Mucosa of rectum (tissue), 2 donors: ENCODE data around the gene TRPC4.

Experiments
- H3K27ac ChIP-seq, 2 donors: one replicate each; pipeline ENCODE4 v1.7.0; 2013; ENCODE audit warnings: inconsistent platforms in 2 of 2, low read depth in 2 of 2, low read length in 2 of 2
- H3K27me3 ChIP-seq, 2 donors: one replicate each; pipeline ENCODE4 v1.7.0; 2013; ENCODE audit warnings: low read length in 2 of 2; ENCODE audit not compliant: control insufficient read depth in 2 of 2, insufficient read depth in 2 of 2
- H3K36me3 ChIP-seq, 2 donors: one replicate each; pipeline ENCODE4 v1.7.0; 2013; ENCODE audit warnings: low read length in 2 of 2; ENCODE audit not compliant: control insufficient read depth in 2 of 2, insufficient read depth in 2 of 2
- H3K4me1 ChIP-seq, 2 donors: one replicate each; pipeline ENCODE4 v1.7.0; 2013; ENCODE audit warnings: low read length in 2 of 2, mild to moderate bottlenecking in 1 of 2; ENCODE audit not compliant: control insufficient read depth in 2 of 2, insufficient read depth in 2 of 2
- H3K4me3 ChIP-seq, 2 donors: one replicate each; pipeline ENCODE4 v1.7.0; 2013; ENCODE audit warnings: low read length in 2 of 2
- H3K9ac ChIP-seq, 2 donors: one replicate each; pipeline ENCODE4 v1.7.0; 2013; ENCODE audit warnings: low read length in 2 of 2, low read depth in 1 of 2, mild to moderate bottlenecking in 1 of 2
- H3K9me3 ChIP-seq, 2 donors: one replicate each; pipeline ENCODE4 v1.7.0; 2013; ENCODE audit warnings: low read length in 2 of 2; ENCODE audit not compliant: control insufficient read depth in 2 of 2
- donor health status: healthy.
- donor health status: Normal muscosa, but diverticular disease.

Gene TRPC4

DNA sequence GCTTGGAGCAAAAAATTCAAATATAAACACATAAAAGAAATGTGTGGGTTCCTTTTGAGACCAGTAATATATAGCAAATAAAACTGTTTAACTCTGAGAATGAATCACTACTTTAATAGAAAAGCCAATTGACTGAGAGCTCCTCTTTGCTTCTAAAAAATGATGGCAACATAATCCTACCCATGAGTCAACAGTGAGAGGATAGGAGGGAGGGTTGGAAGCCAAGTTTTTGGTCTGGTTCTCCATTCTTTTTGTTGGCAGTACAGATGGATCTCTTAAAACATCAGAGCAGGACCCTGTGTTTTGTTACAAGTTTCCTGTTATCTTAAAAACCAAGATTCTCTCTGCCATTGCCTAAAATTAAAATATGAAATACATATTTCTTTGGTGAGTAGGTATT lies 221.0 kb downstream of the TRPC4 start:
- no peaks in the 10 kb centered on the region for H3K27me3 ChIP-seq
- H3K4me3 ChIP-seq, result no peak overlapping the region
- H3K9me3 ChIP-seq, result no peaks in the 10 kb centered on the region
- no peaks in the 10 kb centered on the region for H3K4me1 ChIP-seq
- H3K27ac ChIP-seq, result no peak overlapping the region
- no peak overlapping the region for H3K9ac ChIP-seq
- no peaks in the 10 kb centered on the region for H3K36me3 ChIP-seq

DNA sequence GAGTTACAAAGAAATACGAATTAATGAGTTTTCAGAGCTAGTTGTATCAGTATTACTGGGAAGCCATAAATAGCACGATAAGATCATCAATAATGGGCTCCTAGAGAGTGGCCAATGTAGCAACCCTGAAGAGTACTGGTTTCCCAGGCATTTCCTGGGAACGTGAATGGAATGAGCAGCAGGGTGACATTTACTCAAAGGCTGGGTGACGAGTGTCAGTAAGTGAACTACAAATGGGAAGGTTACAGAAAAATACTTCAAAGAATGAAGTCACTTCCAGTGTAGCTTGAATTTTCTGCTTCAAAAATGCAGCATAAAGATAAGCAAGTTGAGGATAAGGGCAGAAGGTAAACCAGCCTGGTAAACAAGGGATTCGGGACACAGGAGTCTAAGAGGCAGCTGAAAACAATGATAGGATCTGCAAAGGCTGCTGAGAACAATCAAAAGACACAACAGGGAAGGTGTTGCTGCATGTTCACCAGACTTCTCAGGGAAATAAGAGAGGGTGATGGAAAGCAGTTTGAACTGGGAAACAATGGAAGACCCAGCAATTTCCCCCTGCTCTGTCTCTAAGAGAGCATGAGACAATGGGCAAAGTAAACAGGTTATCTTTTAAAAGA lies 222.4 kb downstream of the TRPC4 start:
- Histone ChIP-seq H3K4me1 (no peaks in the 10 kb centered on the region), H3K36me3 (no peaks in the 10 kb centered on the region), H3K4me3 (no peak overlapping the region), H3K9me3 (no peaks in the 10 kb centered on the region), H3K9ac (no peak overlapping the region), H3K27me3 (no peaks in the 10 kb centered on the region), H3K27ac (no peak overlapping the region)

DNA sequence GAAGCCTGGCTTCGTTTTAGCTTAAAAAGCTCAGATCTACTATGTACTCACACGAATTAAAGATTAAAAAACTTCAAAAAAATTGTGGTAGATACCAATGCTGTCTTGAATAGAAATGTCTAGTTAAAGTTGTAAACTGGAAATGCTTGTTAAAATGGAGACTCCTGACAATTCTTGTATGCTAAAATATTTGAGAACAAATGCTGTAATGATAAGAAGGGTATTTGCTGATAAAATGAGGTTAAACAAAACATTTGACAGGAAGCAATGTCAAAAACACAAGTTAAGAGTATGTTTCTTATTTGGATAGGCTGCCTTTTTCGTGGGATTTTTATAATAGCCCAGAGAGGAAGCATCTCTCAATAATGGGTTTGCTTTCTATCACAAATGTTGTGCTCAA lies 223.0 kb downstream of the TRPC4 start:
- Histone ChIP-seq H3K27me3 (no peaks in the 10 kb centered on the region), H3K9ac (no peak overlapping the region), H3K27ac (no peak overlapping the region), H3K4me1 (no peaks in the 10 kb centered on the region), H3K36me3 (no peaks in the 10 kb centered on the region), H3K4me3 (no peak overlapping the region), H3K9me3 (no peaks in the 10 kb centered on the region)

DNA sequence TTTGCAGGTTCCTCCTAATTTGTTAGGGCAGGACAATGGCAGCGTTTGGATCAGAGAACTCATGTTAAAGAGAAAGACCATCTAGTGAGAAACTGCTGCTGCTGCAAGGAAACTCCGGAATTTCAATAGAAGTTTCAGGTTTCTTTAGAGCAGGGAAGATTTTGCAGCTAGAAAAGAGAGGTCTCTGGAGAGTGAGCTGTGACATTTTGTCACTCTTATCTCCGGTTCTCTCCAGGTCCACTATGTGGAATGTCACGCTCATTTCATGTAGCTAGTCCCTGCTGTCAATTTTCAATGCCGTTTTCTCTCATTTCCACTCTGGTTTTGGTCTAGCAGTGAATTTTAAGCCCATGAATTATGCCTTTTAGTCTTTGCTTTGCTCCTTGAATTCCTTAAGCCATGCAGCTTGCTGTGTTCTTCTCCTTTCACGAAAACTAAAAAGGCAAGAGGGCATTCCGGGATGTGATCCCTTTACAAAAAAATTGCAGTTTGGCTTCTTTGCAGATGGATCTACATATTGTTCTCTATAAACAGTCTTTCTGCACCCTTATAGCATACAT lies 224.3 kb downstream of the TRPC4 start:
- Histone ChIP-seq H3K36me3 (no peaks in the 10 kb centered on the region), H3K9ac (no peak overlapping the region), H3K27me3 (no peaks in the 10 kb centered on the region), H3K27ac (no peak overlapping the region), H3K4me3 (no peak overlapping the region), H3K4me1 (no peaks in the 10 kb centered on the region), H3K9me3 (no peaks in the 10 kb centered on the region)

DNA sequence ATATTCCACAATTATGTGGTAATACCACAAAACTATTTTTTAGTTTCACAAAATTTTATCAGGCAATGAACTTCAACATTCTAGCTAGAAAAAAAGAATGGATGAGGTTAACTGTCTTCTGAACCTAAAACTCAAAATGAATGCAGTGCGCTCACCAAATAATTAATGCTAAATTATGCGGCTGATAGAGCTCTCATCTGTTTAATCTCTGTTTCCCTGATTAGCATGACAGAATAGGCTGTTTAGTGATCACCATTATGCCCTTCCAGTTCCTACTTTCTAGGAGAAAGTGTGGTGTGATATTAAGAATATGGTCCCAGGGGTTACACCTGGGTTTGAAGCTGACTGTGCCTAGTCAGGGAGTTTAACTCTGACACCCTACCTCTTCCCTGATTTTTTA lies 228.2 kb downstream of the TRPC4 start:
- Histone ChIP-seq H3K4me1 (no peaks in the 10 kb centered on the region), H3K36me3 (no peaks in the 10 kb centered on the region), H3K27ac (no peak overlapping the region), H3K4me3 (no peak overlapping the region), H3K9ac (no peak overlapping the region), H3K9me3 (no peaks in the 10 kb centered on the region), H3K27me3 (no peaks in the 10 kb centered on the region)

DNA sequence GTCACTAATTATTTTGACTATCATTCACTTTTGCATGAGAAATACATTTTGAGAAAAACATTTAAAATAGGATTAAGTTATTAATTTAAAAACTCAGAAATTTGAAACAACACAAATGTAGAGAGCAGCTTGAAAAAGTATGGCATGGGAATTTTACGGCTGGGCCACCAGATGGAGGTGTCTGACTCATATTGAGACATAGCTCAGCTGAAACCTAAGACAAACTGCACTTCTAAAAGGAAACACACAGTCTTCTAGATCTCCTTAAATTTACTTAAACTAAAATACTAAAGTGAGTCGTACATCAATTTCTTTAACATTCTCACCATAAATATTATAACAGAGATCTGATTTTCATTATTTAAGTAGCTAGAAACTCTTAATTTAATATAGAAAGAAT lies 229.1 kb downstream of the TRPC4 start:
- Histone ChIP-seq H3K9me3 (no peaks in the 10 kb centered on the region), H3K27ac (no peak overlapping the region), H3K9ac (no peak overlapping the region), H3K36me3 (no peaks in the 10 kb centered on the region), H3K27me3 (no peaks in the 10 kb centered on the region), H3K4me1 (no peaks in the 10 kb centered on the region), H3K4me3 (no peak overlapping the region)

DNA sequence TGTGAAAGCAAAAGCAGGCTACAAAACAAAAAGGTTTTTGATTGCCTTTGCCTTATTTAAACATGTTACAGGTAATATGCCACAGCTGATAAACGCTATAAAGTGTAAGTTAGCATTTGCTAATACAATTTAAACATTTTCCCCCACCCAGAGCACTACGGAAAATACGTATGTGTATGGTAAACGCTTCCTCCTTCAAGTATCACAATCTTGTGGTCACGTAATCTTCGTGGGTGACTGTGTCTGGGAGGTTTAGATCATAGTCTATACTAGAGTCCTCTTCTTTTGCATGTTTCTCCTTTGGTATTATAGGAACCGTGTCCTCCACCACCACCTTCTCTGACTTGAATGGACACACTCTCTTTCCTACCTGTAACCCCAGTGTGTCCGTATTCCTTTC lies 232.9 kb downstream of the TRPC4 start:
- H3K27ac ChIP-seq, result no peak overlapping the region

DNA sequence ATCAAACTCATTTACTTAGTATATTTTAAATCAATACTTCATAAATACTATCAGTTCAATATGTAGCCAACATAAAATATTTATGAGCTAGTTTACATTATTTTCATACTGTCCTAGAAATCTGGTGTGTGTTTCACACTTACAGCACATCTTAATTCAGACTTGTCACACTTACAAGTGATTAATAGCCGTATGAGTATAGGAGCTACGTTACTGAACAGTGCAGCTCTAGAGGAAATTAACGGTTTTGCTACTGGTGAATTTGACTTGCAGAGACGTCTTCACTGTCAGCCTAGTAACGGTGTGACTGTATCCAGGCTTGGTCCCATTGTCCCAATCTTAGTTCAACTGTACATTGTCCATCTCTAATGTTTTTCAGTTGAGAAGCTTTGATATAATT lies 237.3 kb downstream of the TRPC4 start:
- Histone ChIP-seq H3K9ac (no peak overlapping the region), H3K4me3 (no peak overlapping the region), H3K27ac (no peak overlapping the region), H3K4me1 (no peaks in the 10 kb centered on the region), H3K9me3 (no peaks in the 10 kb centered on the region), H3K36me3 (no peaks in the 10 kb centered on the region), H3K27me3 (no peaks in the 10 kb centered on the region)

More for the DNA sequence above, 232.9 kb downstream of the TRPC4 start:
- no peak overlapping the region for H3K9ac ChIP-seq
- H3K9me3 ChIP-seq, result no peaks in the 10 kb centered on the region
- no peaks in the 10 kb centered on the region for H3K4me1 ChIP-seq
- H3K36me3 ChIP-seq, result no peaks in the 10 kb centered on the region
- H3K27me3 ChIP-seq, result no peaks in the 10 kb centered on the region
- H3K4me3 ChIP-seq, result no peak overlapping the region

DNA sequence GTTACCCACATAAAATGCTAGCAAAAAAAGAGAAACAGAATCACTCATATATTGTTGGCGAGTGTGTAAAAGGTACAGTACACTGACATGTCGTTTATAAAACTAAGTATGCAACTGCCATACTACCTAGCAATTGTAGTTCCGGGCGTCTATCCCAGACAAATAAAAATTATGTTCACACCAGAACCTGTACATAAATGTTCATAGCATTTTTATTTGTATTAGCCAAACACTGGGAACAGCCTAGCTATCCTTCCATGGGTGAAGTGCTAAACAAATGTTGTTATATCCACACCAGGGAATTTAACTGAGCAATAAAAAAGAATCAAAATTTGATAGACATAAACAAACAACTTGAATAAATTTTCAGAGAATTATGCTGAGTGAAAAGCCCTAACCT lies 242.1 kb downstream of the TRPC4 start:
- Histone ChIP-seq H3K9ac (no peak overlapping the region), H3K27me3 (no peaks in the 10 kb centered on the region), H3K4me1 (no peaks in the 10 kb centered on the region), H3K27ac (no peak overlapping the region), H3K9me3 (no peaks in the 10 kb centered on the region), H3K36me3 (no peaks in the 10 kb centered on the region), H3K4me3 (no peak overlapping the region)

DNA sequence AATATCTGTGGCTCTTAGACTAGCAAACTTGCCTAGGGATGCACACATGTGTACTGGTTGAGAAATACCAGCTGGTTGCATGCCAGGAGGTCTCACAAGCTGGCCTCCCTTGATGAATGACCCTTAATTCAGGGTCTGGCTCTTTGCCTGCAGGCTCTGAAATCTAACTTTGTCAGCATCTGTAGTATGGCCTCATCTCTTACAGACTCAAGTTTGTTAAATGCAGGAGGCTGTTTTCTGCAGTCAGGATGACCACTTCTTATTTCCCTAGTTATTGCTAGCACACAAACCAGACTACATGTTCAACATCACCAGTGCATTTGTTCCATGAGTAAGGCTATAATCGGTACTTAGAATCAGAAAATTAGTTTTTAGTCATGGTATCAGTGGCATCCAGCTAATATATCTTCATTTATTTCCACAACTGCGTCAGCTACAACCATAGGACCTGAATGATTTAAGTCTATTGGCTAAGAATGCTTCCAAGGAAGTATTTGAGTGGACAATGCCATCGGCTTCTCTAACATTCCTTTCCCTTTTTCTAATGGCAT lies 247.7 kb downstream of the TRPC4 start:
- no peak overlapping the region for H3K9ac ChIP-seq
- H3K36me3 ChIP-seq, result no peaks in the 10 kb centered on the region
- H3K4me3 ChIP-seq, result no peak overlapping the region
- H3K4me1 ChIP-seq, result no peaks in the 10 kb centered on the region
- H3K27me3 ChIP-seq, result no peaks in the 10 kb centered on the region
- H3K9me3 ChIP-seq, result no peaks in the 10 kb centered on the region
- H3K27ac ChIP-seq, result no peak overlapping the region
